HFFc6 (cell line): ENCODE results near the gene IQGAP3. TPM values are rescaled to one million over a fixed set of nuclear protein-coding genes. Genes with fewer than 3 reads are reported as not detected.

ENCODE experiments used
- DNase-seq: peaks from one replicate; pipeline ENCODE4 v3.0.0-alpha.2; 2018
- H3K27ac Mint-ChIP-seq: 2 replicates; pipeline ENCODE4 v1.8.0; 2020; ENCODE audit warnings: mild to moderate bottlenecking, mixed read lengths
- H3K27me3 Mint-ChIP-seq: 2 replicates; pipeline ENCODE4 v1.8.0; 2021; ENCODE audit warnings: mild to moderate bottlenecking, moderate library complexity, mixed read lengths; ENCODE audit not compliant: insufficient read depth
- H3K36me3 Mint-ChIP-seq: 2 replicates; pipeline ENCODE4 v1.8.0; 2021; ENCODE audit warnings: low read depth, mixed read lengths
- H3K4me1 Mint-ChIP-seq: 2 replicates; pipeline ENCODE4 v1.8.0; 2020; ENCODE audit warnings: low read depth, mixed read lengths
- H3K4me3 Mint-ChIP-seq: 2 replicates; pipeline ENCODE4 v1.8.0; 2020; ENCODE audit warnings: mild to moderate bottlenecking, moderate library complexity, mixed read lengths
- H3K9me3 Mint-ChIP-seq: 2 replicates; pipeline ENCODE4 v1.8.0; 2020; ENCODE audit warnings: mild to moderate bottlenecking, mixed read lengths
- CTCF ChIP-seq: fragments of 200-600 bp; sonication (generic); IDR thresholded peaks from 2 replicates; pipeline ENCODE4 v1.5.0; 2021; ENCODE audit warnings: antibody characterized with exemption, mild to moderate bottlenecking
- total RNA-seq, 6 experiments: library from RNA; stranded (reverse); fragmentation: NEBNext Ultra II Directional; extraction: Animal tissue kit (Norgen Biotek cat#: 25700); gene quantifications; 2 replicates in 1 of 6; 3 replicates in 5 of 6; pipeline ENCODE4 v1.2.3, GENCODE V29; 2021

IQGAP3 gene
- total RNA-seq, 6 experiments from 2014 or later = 13.9 to 33.3 (median 29.0) TPM

DNA sequence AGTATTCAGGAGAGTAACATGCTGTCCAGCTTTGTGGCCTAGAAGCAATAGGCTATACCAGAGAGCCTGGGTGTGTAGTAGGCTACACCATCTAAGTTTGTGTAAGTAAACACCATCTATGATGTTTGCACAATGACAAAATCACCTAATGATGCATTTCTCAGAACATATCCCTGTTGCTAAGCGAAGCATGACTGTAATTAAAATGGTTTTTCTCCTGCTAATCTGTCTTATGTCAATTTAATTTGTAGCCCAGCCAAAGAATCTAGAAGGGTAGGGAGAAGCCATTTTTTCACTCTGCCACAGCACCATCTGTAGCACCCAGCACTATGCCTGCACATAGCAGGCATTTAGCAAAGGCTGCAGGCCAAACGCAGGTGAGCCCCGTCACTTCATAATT, 5.2 kb upstream of the IQGAP3 start:
- peaks cover 6% of the 10 kb centered on the region for H3K4me1 Mint-ChIP-seq
- no peak for DNase-seq
- TF ChIP-seq CTCF = no peak
- peaks cover 26% of the 10 kb centered on the region for H3K27me3 Mint-ChIP-seq
- H3K27ac Mint-ChIP-seq = no peak overlapping the region
- no peak overlapping the region for H3K4me3 Mint-ChIP-seq
- H3K9me3 Mint-ChIP-seq = no peaks in the 10 kb centered on the region
- no peaks in the 10 kb centered on the region for H3K36me3 Mint-ChIP-seq

- H3K36me3 Mint-ChIP-seq = peaks cover 8% of the 10 kb centered on the region; the same call in 1 of the 2 replicates
- H3K27ac Mint-ChIP-seq = no peak overlapping the region
- peaks cover 34% of the 10 kb centered on the region for H3K4me1 Mint-ChIP-seq
- H3K27me3 Mint-ChIP-seq = peaks cover 23% of the 10 kb centered on the region
- no peaks in the 10 kb centered on the region for H3K9me3 Mint-ChIP-seq
- TF ChIP-seq CTCF = no peak
- no peak for DNase-seq
- H3K4me3 Mint-ChIP-seq = no peak overlapping the region
These were observed 1.8 kb upstream of the IQGAP3 start for GRCh38 chr1:156574039-156574633.

DNA sequence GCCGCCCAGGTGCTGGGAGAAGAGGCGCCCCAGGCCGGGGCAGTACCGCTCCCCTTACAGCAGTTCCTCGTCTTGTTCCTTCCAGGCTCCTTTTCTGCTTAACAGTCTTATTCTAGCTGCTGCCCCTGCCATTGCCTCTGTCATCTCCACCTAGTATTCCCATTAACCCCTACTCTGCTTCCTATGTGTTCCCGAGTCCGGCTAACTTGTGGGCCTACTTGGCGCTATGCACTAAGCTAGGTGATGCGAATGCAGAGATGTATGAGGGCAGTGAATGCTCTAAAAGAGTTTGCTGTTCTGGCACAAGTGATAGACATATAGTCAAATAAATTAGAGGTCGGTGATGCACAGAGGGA, 276 bp upstream of the IQGAP3 start:
- Mint-ChIP-seq H3K36me3 (peaks cover 16% of the 10 kb centered on the region; the same call in 1 of the 2 replicates), H3K4me1 (peaks cover 34% of the 10 kb centered on the region), H3K27ac (peak overlapping the region; percentile 94), H3K9me3 (no peaks in the 10 kb centered on the region), H3K4me3 (peak overlapping the region; percentile 97), H3K27me3 (peaks cover 20% of the 10 kb centered on the region)
- no peak for TF ChIP-seq CTCF
- DNase-seq = no peak

DNA sequence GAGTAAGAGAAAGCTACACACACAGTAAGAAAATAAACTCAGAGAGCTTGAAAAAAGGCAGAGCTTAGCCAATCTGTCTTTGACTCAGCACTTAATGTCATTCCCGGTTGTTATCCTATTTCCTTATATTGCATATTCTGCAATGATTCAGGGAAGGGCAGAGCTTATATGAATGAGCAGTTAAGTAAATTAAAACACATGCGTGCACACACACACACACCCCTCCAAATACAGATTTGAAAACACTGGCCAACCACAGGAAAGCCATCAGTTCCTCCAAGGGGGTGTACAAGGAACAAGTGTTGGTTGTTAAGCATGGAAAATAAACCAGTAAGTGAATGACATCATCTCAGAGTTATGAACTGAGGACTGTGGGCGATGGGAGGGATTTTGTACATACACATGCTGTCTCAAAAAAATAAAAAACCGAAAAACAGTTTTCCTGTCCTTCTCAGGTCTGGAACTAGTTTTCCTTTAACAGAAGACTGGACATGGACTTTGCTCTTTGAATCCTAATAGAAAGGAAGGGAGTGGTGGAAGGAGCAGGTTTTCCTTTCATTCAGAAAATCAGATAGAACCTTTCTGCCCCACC, 1.0 kb downstream of the IQGAP3 start:
- Mint-ChIP-seq H3K36me3 (peaks cover 22% of the 10 kb centered on the region; the same call in 1 of the 2 replicates), H3K4me1 (peaks cover 34% of the 10 kb centered on the region), H3K27ac (peak overlapping the region; percentile 94), H3K4me3 (peak overlapping the region; percentile 97), H3K9me3 (no peaks in the 10 kb centered on the region), H3K27me3 (peaks cover 20% of the 10 kb centered on the region)
- DNase-seq = peak; percentile 93
- no peak for TF ChIP-seq CTCF

GRCh38 chr1:156566436-156566835, 5.9 kb downstream of the IQGAP3 start:
- no peak for TF ChIP-seq CTCF
- Mint-ChIP-seq H3K36me3 (peaks cover 58% of the 10 kb centered on the region), H3K4me1 (peaks cover 17% of the 10 kb centered on the region), H3K27ac (no peak overlapping the region), H3K4me3 (no peak overlapping the region), H3K27me3 (peaks cover 2% of the 10 kb centered on the region; the same call in 1 of the 2 replicates), H3K9me3 (no peaks in the 10 kb centered on the region)
- DNase-seq = no peak
